IMR-90 (cell line): ENCODE data around the gene IGFBP5. TPM values are rescaled to one million over a fixed set of nuclear protein-coding genes. Genes with fewer than 3 reads are reported as not detected.

Experiments used
- ATAC-seq: fragments of 200-7000 bp; cut with Tn5 transposase; 2 replicates; pipeline ENCODE4 v1.9.1; 2020; ENCODE audit warnings: low read depth, mild to moderate bottlenecking, moderate library complexity
- BruUV-seq: library from RNA; stranded (reverse); fragments of 400-500 nt; replicated peaks from 2 replicates; lab custom pipeline; 2021; lab: Mats Ljungman, UMichigan
- CTCF ChIA-PET: fragments of 300-600 bp; formaldehyde crosslinking; extraction: SDS; loops from one replicate; lab custom pipeline; 2021; ENCODE audit warnings: antibody characterized with exemption; lab: Yijun Ruan, JAX
- POLR2A ChIA-PET: fragments of 300-600 bp; sonication (Branson Sonifier 250); formaldehyde crosslinking; loops from one replicate; lab custom pipeline; 2022; ENCODE audit warnings: antibody characterized with exemption; ENCODE audit not compliant: unreplicated experiment; lab: Charles Lee
- DNase-seq: peaks from one replicate; pipeline ENCODE4 v3.0.0; 2013
- H2AFZ ChIP-seq: replicated peaks from 2 replicates; pipeline ENCODE3; 2013; ENCODE audit warnings: low read length, mild to moderate bottlenecking; ENCODE audit not compliant: poor library complexity
- H2AK5ac ChIP-seq: 2 replicates; pipeline ENCODE4 v1.6.1; 2013; ENCODE audit warnings: low read depth, low read length, inconsistent platforms
- H2AK9ac ChIP-seq: replicated peaks from 2 replicates; pipeline ENCODE3; 2013; ENCODE audit warnings: mild to moderate bottlenecking, low read depth, low read length, moderate library complexity; ENCODE audit not compliant: poor library complexity
- H2BK120ac ChIP-seq: 2 replicates; pipeline ENCODE4 v1.6.1; 2013; ENCODE audit warnings: low read depth, low read length, inconsistent platforms
- H2BK15ac ChIP-seq: 3 replicates; pipeline ENCODE4 v1.6.1; 2013; ENCODE audit warnings: low read depth, low read length, inconsistent platforms
- H2BK20ac ChIP-seq: 2 replicates; pipeline ENCODE4 v1.6.1; 2013; ENCODE audit warnings: low read depth, mild to moderate bottlenecking, inconsistent platforms, low read length, moderate library complexity
- H2BK5ac ChIP-seq: 2 replicates; pipeline ENCODE4 v1.6.1; 2013; ENCODE audit warnings: mild to moderate bottlenecking, low read depth, low read length, inconsistent platforms; ENCODE audit not compliant: poor library complexity, severe bottlenecking
- H3K14ac ChIP-seq: replicated peaks from 2 replicates; pipeline ENCODE4 v1.6.1; 2013; ENCODE audit warnings: low read depth, low read length, inconsistent platforms
- H3K18ac ChIP-seq: 2 replicates; pipeline ENCODE4 v1.6.1; 2013; ENCODE audit warnings: low read depth, low read length, control low read depth
- H3K23ac ChIP-seq: 2 replicates; pipeline ENCODE4 v1.6.1; 2013; ENCODE audit warnings: low read depth, low read length, inconsistent platforms
- H3K27ac ChIP-seq: 2 replicates; pipeline ENCODE4 v1.5.1; 2013; ENCODE audit warnings: mild to moderate bottlenecking, control low read depth, low read length; ENCODE audit not compliant: insufficient read depth
- H3K27me3 ChIP-seq: 2 replicates; pipeline ENCODE4 v1.6.1; 2013; ENCODE audit warnings: low read length; ENCODE audit not compliant: control insufficient read depth, insufficient read depth
- H3K36me3 ChIP-seq: 2 replicates; pipeline ENCODE4 v1.6.1; 2013; ENCODE audit warnings: low read length, mixed read lengths; ENCODE audit not compliant: control insufficient read depth, insufficient read depth
- H3K4ac ChIP-seq: 2 replicates; pipeline ENCODE4 v1.6.1; 2013; ENCODE audit warnings: low read depth, low read length, inconsistent platforms
- H3K4me1 ChIP-seq: 2 replicates; pipeline ENCODE4 v1.6.1; 2013; ENCODE audit warnings: low read length, mixed read lengths; ENCODE audit not compliant: control insufficient read depth, insufficient read depth
- H3K4me2 ChIP-seq: 2 replicates; pipeline ENCODE4 v1.6.1; 2013; ENCODE audit warnings: low read depth, mild to moderate bottlenecking, control low read depth, low read length, moderate library complexity
- H3K4me3 ChIP-seq: 2 replicates; pipeline ENCODE4 v1.5.1; 2013; ENCODE audit warnings: low read depth, mild to moderate bottlenecking, control low read depth, low read length, moderate library complexity; ENCODE audit not compliant: insufficient read depth
- H3K56ac ChIP-seq: 2 replicates; pipeline ENCODE4 v1.6.1; 2013; ENCODE audit warnings: low read length, inconsistent platforms; ENCODE audit not compliant: insufficient read depth; ENCODE audit errors: extremely low read depth
- H3K79me1 ChIP-seq, 2 experiments: 2 replicates each; pipeline ENCODE4 v1.6.1; 2013; ENCODE audit warnings: low read length in 2 of 2, inconsistent platforms in 1 of 2, low read depth in 1 of 2
- H3K9ac ChIP-seq: 2 replicates; pipeline ENCODE4 v1.6.1; 2013; ENCODE audit warnings: low read depth, low read length, control low read depth
- H3K9me1 ChIP-seq: 2 replicates; pipeline ENCODE4 v1.6.1; 2013; ENCODE audit warnings: low read length, inconsistent platforms; ENCODE audit not compliant: insufficient read depth
- H3K9me3 ChIP-seq: 2 replicates; pipeline ENCODE4 v1.6.1; 2013; ENCODE audit warnings: low read length; ENCODE audit not compliant: control insufficient read depth, insufficient read depth
- H4K20me1 ChIP-seq: 2 replicates; pipeline ENCODE4 v1.6.1; 2013; ENCODE audit warnings: low read length, inconsistent platforms; ENCODE audit not compliant: insufficient read depth
- H4K5ac ChIP-seq: 2 replicates; pipeline ENCODE4 v1.6.1; 2013; ENCODE audit warnings: mild to moderate bottlenecking, low read depth, low read length, control low read depth
- H4K8ac ChIP-seq, 2 experiments: 2 replicates each; pipeline ENCODE4 v1.6.1; 2013; ENCODE audit warnings: low read depth in 2 of 2, low read length in 2 of 2, control low read depth in 1 of 2, inconsistent platforms in 1 of 2
- H4K91ac ChIP-seq: 2 replicates; pipeline ENCODE4 v1.6.1; 2013; ENCODE audit warnings: low read depth, low read length, inconsistent platforms; ENCODE audit not compliant: insufficient read depth
- BHLHE40 ChIP-seq: fragments of 150-350 bp; IDR thresholded peaks from 2 replicates; pipeline ENCODE4 v1.6.1; 2016; ENCODE audit warnings: mild to moderate bottlenecking, low read depth, low read length
- CEBPB ChIP-seq: IDR thresholded peaks from 2 replicates; pipeline ENCODE4 v1.6.1; 2012; ENCODE audit warnings: low read depth, low read length, improper control_type of control experiment
- CHD1 ChIP-seq: IDR thresholded peaks from 2 replicates; pipeline ENCODE4 v1.6.1; 2012; ENCODE audit warnings: low read depth, low read length, improper control_type of control experiment
- CTCF ChIP-seq: conservative IDR thresholded peaks from 2 replicates; pipeline ENCODE4 v1.5.1; 2012; ENCODE audit warnings: mild to moderate bottlenecking, low read depth, low read length, improper control_type of control experiment
- FOS ChIP-seq: fragments of 150-350 bp; IDR thresholded peaks from 2 replicates; pipeline ENCODE4 v1.6.1; 2016; ENCODE audit warnings: low read depth, low read length
- MAFK ChIP-seq: IDR thresholded peaks from 2 replicates; pipeline ENCODE4 v1.6.1; 2012; ENCODE audit warnings: low read depth, low read length, improper control_type of control experiment
- MAZ ChIP-seq: IDR thresholded peaks from 2 replicates; pipeline ENCODE4 v1.6.1; 2012; ENCODE audit warnings: low read depth, mild to moderate bottlenecking, low read length, improper control_type of control experiment, moderate library complexity, borderline replicate concordance
- MXI1 ChIP-seq: IDR thresholded peaks from 2 replicates; pipeline ENCODE4 v1.6.1; 2012; ENCODE audit warnings: low read depth, mild to moderate bottlenecking, low read length, moderate library complexity, borderline replicate concordance
- POLR2A ChIP-seq: IDR thresholded peaks from 2 replicates; pipeline ENCODE4 v1.6.1; 2012; ENCODE audit warnings: mild to moderate bottlenecking, low read depth, low read length
- RAD21 ChIP-seq: IDR thresholded peaks from 2 replicates; pipeline ENCODE4 v1.6.1; 2012; ENCODE audit warnings: low read length, improper control_type of control experiment
- RCOR1 ChIP-seq: IDR thresholded peaks from 2 replicates; pipeline ENCODE4 v1.6.1; 2012; ENCODE audit warnings: mild to moderate bottlenecking, low read length, improper control_type of control experiment; ENCODE audit not compliant: insufficient replicate concordance
- RFX5 ChIP-seq: IDR thresholded peaks from 2 replicates; pipeline ENCODE4 v1.8.0; 2012; ENCODE audit warnings: low read depth, mild to moderate bottlenecking, low read length, moderate library complexity
- SMC3 ChIP-seq: fragments of 150-350 bp; IDR thresholded peaks from 2 replicates; pipeline ENCODE4 v1.6.1; 2016; ENCODE audit warnings: low read depth, mild to moderate bottlenecking, antibody characterized with exemption, low read length, moderate library complexity
- USF2 ChIP-seq: fragments of 150-350 bp; IDR thresholded peaks from 2 replicates; pipeline ENCODE4 v1.6.1; 2017; ENCODE audit warnings: mild to moderate bottlenecking, antibody characterized with exemption, low read length, low read depth
- WGBS, 2 experiments: methylation state at CpG; one replicate each; pipeline versions ENCODE4 v1.1.5 to v1.1.7; 2013; ENCODE audit warnings: missing lambda C conversion rate in 2 of 2; ENCODE audit not compliant: insufficient read length in 1 of 2; ENCODE audit errors: extremely low coverage in 2 of 2; 5-methylcytosine and 5-hydroxymethylcytosine counted together
- dilution Hi-C: fragments of 300-500 bp; cut with HindIII; formaldehyde crosslinking; loops from one replicate; pipeline ENCODE4 v1.14.3; 2018; ENCODE audit warnings: low sequenced_read_pairs; ENCODE audit not compliant: unreplicated experiment
- in situ Hi-C: fragments of 300-500 bp; cut with MboI; formaldehyde crosslinking; loops from 3 replicates; pipeline ENCODE4 v1.14.3; 2019; ENCODE audit warnings: low sequenced_read_pairs, inconsistent platforms, mixed read lengths
- intact Hi-C: fragments of 100-400 bp; cut with micrococcal nuclease; formaldehyde crosslinking; loops from 2 replicates; pipeline ENCODE4 v1.10.0; 2022
- polyA plus RNA-seq, 3 experiments: library from polyadenylated mRNA; depleted of rRNA; stranded (reverse); fragments of >200 nt; gene quantifications; 2 replicates each; pipeline ENCODE4 v1.2.3, GENCODE V29; 2012; ENCODE audit warnings: low replicate concordance in 1 of 3
- total RNA-seq: library from RNA; depleted of rRNA; stranded (reverse); fragments of >200 nt; gene quantifications from 2 replicates; pipeline ENCODE4 v1.2.3, GENCODE V29; 2012

Gene IGFBP5
- total and polyA plus RNA-seq, 2 of the 4 experiments (the other 2 are of a cell fraction): 392 to 1,339 TPM

GRCh38 chr2:216665717-216666116 lies 29.6 kb downstream of the IGFBP5 start (continued):
- TF ChIP-seq CEBPB (no peak), CHD1 (no peak), USF2 (no peak)

GRCh38 chr2:216665242-216665641 lies 30.1 kb downstream of the IGFBP5 start:
- Histone ChIP-seq H3K23ac (no peak overlapping the region), H3K4ac (no peak overlapping the region), H4K20me1 (peaks cover 5% of the 10 kb centered on the region; the same call in 1 of the 2 replicates), H3K36me3 (peaks cover 2% of the 10 kb centered on the region; the same call in 1 of the 2 replicates), H2AK5ac (no peak overlapping the region), H3K79me1 (no peaks in the 10 kb centered on the region), H2BK120ac (no peak overlapping the region), H3K18ac (no peak overlapping the region), H4K8ac (no peak overlapping the region), H4K5ac (no peak overlapping the region), H4K91ac (no peak overlapping the region), H3K9me3 (no peaks in the 10 kb centered on the region), H3K9ac (no peak overlapping the region), H2AFZ (no peak overlapping the region), H2BK15ac (no peak overlapping the region), H2BK5ac (no peak overlapping the region), H3K27ac (no peak overlapping the region), H3K4me1 (no peaks in the 10 kb centered on the region; the same call in 1 of the 2 replicates), H3K4me3 (no peak overlapping the region), H2BK20ac (no peak overlapping the region), H3K56ac (no peak overlapping the region), H3K14ac (no peak overlapping the region), H3K27me3 (no peaks in the 10 kb centered on the region), H2AK9ac (no peak overlapping the region), H3K4me2 (no peak overlapping the region), H3K9me1 (no peaks in the 10 kb centered on the region)
- ChIA-PET POLR2A (no interaction called here), CTCF (interaction anchor here (10.0 kb wide), 1 partner anchor 147 kb away, joined by 88 read pairs; no protein-coding TSS in a partner anchor)
- in situ Hi-C loops (loop anchor here (5.0 to 10.0 kb wide), 2 partner anchors 148 to 440 kb away; no protein-coding TSS in a partner anchor), dilution Hi-C loops (loop anchor here (25.0 kb wide), 1 partner anchor 153 kb away; no protein-coding TSS in a partner anchor), intact Hi-C loops (loop anchor here (5.0 to 10.0 kb wide), 2 partner anchors 443 to 630 kb away; no protein-coding TSS in a partner anchor)
- no TSS peak for BruUV-seq
- no peak for ATAC-seq
- 40% methylated on average over 3 of the region's 7 CpGs; no CpG with 5 or more reads in 1 of the 2 experiments for WGBS, 2 experiments
- no peak for DNase-seq
- TF ChIP-seq RFX5: no peak
- no peak for TF ChIP-seq RCOR1
- TF ChIP-seq CTCF: no peak
- no peak for TF ChIP-seq POLR2A
- no peak for TF ChIP-seq MXI1
- no peak for TF ChIP-seq CHD1
- no peak for TF ChIP-seq RAD21
- no peak for TF ChIP-seq MAZ
- TF ChIP-seq FOS: no peak
- TF ChIP-seq CEBPB: no peak
- no peak for TF ChIP-seq SMC3
- no peak for TF ChIP-seq BHLHE40
- TF ChIP-seq USF2: no peak
- TF ChIP-seq MAFK: no peak
